GM23338 (cell line): ENCODE data around the gene ADAMTS1. TPM values are rescaled to one million over a fixed set of nuclear protein-coding genes. Genes with fewer than 3 reads are reported as not detected.

ENCODE experiments used
- ATAC-seq: fragments of 200-7000 bp; cut with Tn5 transposase; 3 replicates; pipeline ENCODE4 v1.9.1; 2020
- DNase-seq: peaks from one replicate; pipeline ENCODE4 v3.0.0-alpha.2; 2015; ENCODE audit warnings: low spot score
- H2AFZ ChIP-seq: fragments of 200-600 bp; sonication (generic); 2 replicates; pipeline ENCODE4 v1.8.0; 2016; ENCODE audit warnings: antibody characterized with exemption, mild to moderate bottlenecking, moderate library complexity
- H3F3A ChIP-seq: fragments of 200-600 bp; sonication (generic); replicated peaks from 2 replicates; pipeline ENCODE4 v1.8.0; 2017; ENCODE audit warnings: antibody characterized with exemption, mixed run types, low read depth
- H3K27ac ChIP-seq: fragments of 200-600 bp; sonication (generic); 2 replicates; pipeline ENCODE4 v1.6.1; 2016; ENCODE audit warnings: low read depth
- H3K27me3 ChIP-seq: fragments of 200-600 bp; sonication (generic); 2 replicates; pipeline ENCODE4 v1.8.0; 2016; ENCODE audit warnings: mild to moderate bottlenecking, mixed run types, moderate library complexity; ENCODE audit not compliant: insufficient read depth
- H3K36me3 ChIP-seq: fragments of 200-600 bp; sonication (generic); 2 replicates; pipeline ENCODE4 v1.8.0; 2016; ENCODE audit warnings: mild to moderate bottlenecking; ENCODE audit not compliant: insufficient read depth
- H3K4me1 ChIP-seq: fragments of 200-600 bp; sonication (generic); 2 replicates; pipeline ENCODE4 v1.8.0; 2016; ENCODE audit warnings: mild to moderate bottlenecking, moderate library complexity; ENCODE audit not compliant: insufficient read depth
- H3K4me2 ChIP-seq: fragments of 200-600 bp; sonication (generic); 2 replicates; pipeline ENCODE4 v1.7.1; 2017; ENCODE audit warnings: mixed run types
- H3K4me3 ChIP-seq: fragments of 200-600 bp; sonication (generic); 2 replicates; pipeline ENCODE4 v1.6.1; 2016; ENCODE audit warnings: mixed run types
- H3K79me2 ChIP-seq: fragments of 200-600 bp; sonication (generic); replicated peaks from 2 replicates; pipeline ENCODE4 v1.8.0; 2017; ENCODE audit warnings: mild to moderate bottlenecking; ENCODE audit not compliant: insufficient read depth
- H3K9me2 ChIP-seq: fragments of 200-600 bp; sonication (generic); 2 replicates; pipeline ENCODE4 v1.8.0; 2017; ENCODE audit not compliant: insufficient read depth
- H4K20me1 ChIP-seq: fragments of 200-600 bp; sonication (generic); replicated peaks from 2 replicates; pipeline ENCODE4 v1.8.0; 2017; ENCODE audit warnings: mild to moderate bottlenecking; ENCODE audit not compliant: insufficient read depth
- H3K27ac Mint-ChIP-seq: 2 replicates; pipeline ENCODE4 v1.8.0; 2020; ENCODE audit warnings: inconsistent platforms, mild to moderate bottlenecking, moderate library complexity, mixed read lengths
- H3K27me3 Mint-ChIP-seq: 3 replicates; pipeline ENCODE4 v1.8.0; 2022; ENCODE audit warnings: low read depth, mild to moderate bottlenecking, moderate library complexity, mixed read lengths, inconsistent platforms; ENCODE audit not compliant: insufficient read depth, poor library complexity
- H3K36me3 Mint-ChIP-seq: 3 replicates; pipeline ENCODE4 v1.8.0; 2021; ENCODE audit warnings: low read depth, mild to moderate bottlenecking, inconsistent platforms, moderate library complexity, mixed read lengths
- H3K4me1 Mint-ChIP-seq: 3 replicates; pipeline ENCODE4 v1.8.0; 2020; ENCODE audit warnings: mild to moderate bottlenecking, inconsistent platforms, mixed read lengths
- H3K4me3 Mint-ChIP-seq: 3 replicates; pipeline ENCODE4 v1.8.0; 2021; ENCODE audit warnings: moderate library complexity, mild to moderate bottlenecking, inconsistent platforms, mixed read lengths
- H3K9me3 Mint-ChIP-seq: 3 replicates; pipeline ENCODE4 v1.8.0; 2020; ENCODE audit warnings: moderate library complexity, mild to moderate bottlenecking, inconsistent platforms, mixed read lengths
- EZH2 ChIP-seq: fragments of 200-600 bp; sonication (generic); IDR thresholded peaks from one replicate; pipeline ENCODE4 v1.8.0; 2017; ENCODE audit warnings: antibody characterized with exemption, mild to moderate bottlenecking, low read depth; ENCODE audit not compliant: unreplicated experiment
- EZH2phosphoT487 ChIP-seq: fragments of 200-600 bp; sonication (generic); IDR thresholded peaks from one replicate; pipeline ENCODE4 v1.8.1; 2018; ENCODE audit warnings: antibody characterized with exemption; ENCODE audit not compliant: unreplicated experiment
- POLR2AphosphoS5 ChIP-seq: IDR thresholded peaks from 2 replicates; pipeline ENCODE4 v1.6.1; 2016; ENCODE audit warnings: antibody characterized with exemption, low read depth
- polyA plus RNA-seq: library from polyadenylated mRNA; unstranded; fragments of >200 nt; fragmentation: Nextera tagmentation; extraction: Ambion mirVana; gene quantifications from 2 replicates; pipeline ENCODE4 v1.2.1, GENCODE V29; 2016
- total RNA-seq: library from RNA; depleted of rRNA; stranded (reverse); fragments of >200 nt; shearing (Covaris generic); gene quantifications from 2 replicates; pipeline ENCODE4 v1.2.3, GENCODE V29; 2014
- TF ChIP-seq, protein P1 (sequence below): IDR thresholded peaks from one replicate; pipeline ENCODE4 v1.6.1; 2018; ENCODE audit warnings: antibody characterized with exemption; ENCODE audit not compliant: unreplicated experiment
- TF ChIP-seq, protein P2 (sequence below), 2 experiments: fragments of 200-600 bp in 1 of 2; sonication (generic) in 1 of 2; conservative IDR thresholded peaks; 2 replicates each; pipeline versions ENCODE4 v1.5.1 to v1.6.1; 2016 to 2017; ENCODE audit warnings: antibody characterized with exemption in 2 of 2, low read depth in 2 of 2, mild to moderate bottlenecking in 2 of 2, moderate library complexity in 1 of 2
- TF ChIP-seq, protein P3 (sequence below): fragments of 250-450 bp; sonication (Bioruptor Pico); IDR thresholded peaks from 2 replicates; pipeline ENCODE4 v1.5.0; 2020; ENCODE audit warnings: mild to moderate bottlenecking, moderate library complexity

The ADAMTS1 gene
- total and polyA plus RNA-seq, 2 experiments from 2014 or later: 6.1 to 15.4 TPM

DNA sequence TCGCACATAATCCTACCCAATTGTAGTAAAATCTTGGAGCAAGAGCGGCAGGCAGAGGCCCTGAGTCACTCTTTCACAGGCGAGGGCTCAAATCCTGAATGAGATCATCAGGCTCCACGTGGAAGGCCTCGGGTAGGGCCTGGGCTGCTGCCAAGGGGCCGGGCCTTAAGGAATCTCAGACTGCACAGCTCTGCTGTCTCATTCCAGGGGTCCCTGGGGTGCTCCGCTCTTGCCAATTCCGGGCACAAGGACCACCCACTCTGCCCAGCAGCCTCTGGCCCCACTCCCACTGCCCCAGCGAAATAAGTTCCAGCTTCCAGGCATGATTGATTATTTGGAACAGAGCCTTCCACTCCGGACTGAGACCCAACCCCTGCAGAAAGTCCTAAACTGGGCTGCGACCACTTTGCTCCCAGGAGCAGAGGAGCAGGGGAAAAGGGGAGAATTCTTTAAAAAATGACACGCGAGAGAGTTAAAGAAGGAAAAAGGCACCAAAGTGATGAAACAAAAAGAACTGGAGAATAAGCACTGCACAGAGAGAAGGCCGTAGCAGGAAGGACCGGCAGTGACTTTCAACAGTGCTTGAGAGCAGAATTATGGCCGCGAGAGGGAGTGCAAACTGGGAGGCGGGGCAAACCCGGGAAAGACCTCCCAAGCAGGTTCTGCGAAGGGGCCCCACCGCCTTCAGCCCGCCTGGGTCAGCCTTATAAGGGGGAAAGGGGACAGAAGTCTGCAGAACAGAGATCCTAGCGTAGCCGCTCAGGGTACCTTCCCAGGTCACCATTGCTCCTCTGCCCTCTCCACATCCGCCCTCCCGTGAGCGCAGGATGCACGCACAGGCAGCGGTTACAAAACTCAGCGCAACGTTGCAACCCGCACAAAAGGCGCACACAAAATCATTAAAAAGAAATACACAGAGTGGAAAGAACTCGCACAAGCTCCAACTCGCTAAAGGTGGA, 2.0 kb downstream of the ADAMTS1 start:
- Histone ChIP-seq H3K4me3 (peak overlapping the region; percentile 88), H3K27ac (peak overlapping the region; percentile 61; the same call in 1 of the 2 replicates), H3K27me3 (peaks cover 39% of the 10 kb centered on the region), H3K4me1 (peaks cover 10% of the 10 kb centered on the region; the same call in 1 of the 2 replicates), H3K9me2 (no peaks in the 10 kb centered on the region), H4K20me1 (no peaks in the 10 kb centered on the region), H3K36me3 (peaks cover 33% of the 10 kb centered on the region), H2AFZ (peak overlapping the region; percentile 89), H3F3A (no peaks in the 10 kb centered on the region), H3K4me2 (peak overlapping the region; percentile 92), H3K79me2 (peaks cover 35% of the 10 kb centered on the region)
- H3K4me3 Mint-ChIP-seq: peak overlapping the region; percentile 93
- H3K9me3 Mint-ChIP-seq: peaks cover 3% of the 10 kb centered on the region; the same call in 2 of the 3 replicates
- DNase-seq (peak; percentile 83), ATAC-seq (peak; percentile 14)
- peaks cover 19% of the 10 kb centered on the region for H3K4me1 Mint-ChIP-seq
- TF ChIP-seq EZH2 (peak; percentile 60), POLR2AphosphoS5 (peak; percentile 36; the same call in 1 of the 2 replicates), EZH2phosphoT487 (no peak)
- TF ChIP-seq, protein P1, sequence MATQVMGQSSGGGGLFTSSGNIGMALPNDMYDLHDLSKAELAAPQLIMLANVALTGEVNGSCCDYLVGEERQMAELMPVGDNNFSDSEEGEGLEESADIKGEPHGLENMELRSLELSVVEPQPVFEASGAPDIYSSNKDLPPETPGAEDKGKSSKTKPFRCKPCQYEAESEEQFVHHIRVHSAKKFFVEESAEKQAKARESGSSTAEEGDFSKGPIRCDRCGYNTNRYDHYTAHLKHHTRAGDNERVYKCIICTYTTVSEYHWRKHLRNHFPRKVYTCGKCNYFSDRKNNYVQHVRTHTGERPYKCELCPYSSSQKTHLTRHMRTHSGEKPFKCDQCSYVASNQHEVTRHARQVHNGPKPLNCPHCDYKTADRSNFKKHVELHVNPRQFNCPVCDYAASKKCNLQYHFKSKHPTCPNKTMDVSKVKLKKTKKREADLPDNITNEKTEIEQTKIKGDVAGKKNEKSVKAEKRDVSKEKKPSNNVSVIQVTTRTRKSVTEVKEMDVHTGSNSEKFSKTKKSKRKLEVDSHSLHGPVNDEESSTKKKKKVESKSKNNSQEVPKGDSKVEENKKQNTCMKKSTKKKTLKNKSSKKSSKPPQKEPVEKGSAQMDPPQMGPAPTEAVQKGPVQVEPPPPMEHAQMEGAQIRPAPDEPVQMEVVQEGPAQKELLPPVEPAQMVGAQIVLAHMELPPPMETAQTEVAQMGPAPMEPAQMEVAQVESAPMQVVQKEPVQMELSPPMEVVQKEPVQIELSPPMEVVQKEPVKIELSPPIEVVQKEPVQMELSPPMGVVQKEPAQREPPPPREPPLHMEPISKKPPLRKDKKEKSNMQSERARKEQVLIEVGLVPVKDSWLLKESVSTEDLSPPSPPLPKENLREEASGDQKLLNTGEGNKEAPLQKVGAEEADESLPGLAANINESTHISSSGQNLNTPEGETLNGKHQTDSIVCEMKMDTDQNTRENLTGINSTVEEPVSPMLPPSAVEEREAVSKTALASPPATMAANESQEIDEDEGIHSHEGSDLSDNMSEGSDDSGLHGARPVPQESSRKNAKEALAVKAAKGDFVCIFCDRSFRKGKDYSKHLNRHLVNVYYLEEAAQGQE: no peak
- TF ChIP-seq, protein P2, sequence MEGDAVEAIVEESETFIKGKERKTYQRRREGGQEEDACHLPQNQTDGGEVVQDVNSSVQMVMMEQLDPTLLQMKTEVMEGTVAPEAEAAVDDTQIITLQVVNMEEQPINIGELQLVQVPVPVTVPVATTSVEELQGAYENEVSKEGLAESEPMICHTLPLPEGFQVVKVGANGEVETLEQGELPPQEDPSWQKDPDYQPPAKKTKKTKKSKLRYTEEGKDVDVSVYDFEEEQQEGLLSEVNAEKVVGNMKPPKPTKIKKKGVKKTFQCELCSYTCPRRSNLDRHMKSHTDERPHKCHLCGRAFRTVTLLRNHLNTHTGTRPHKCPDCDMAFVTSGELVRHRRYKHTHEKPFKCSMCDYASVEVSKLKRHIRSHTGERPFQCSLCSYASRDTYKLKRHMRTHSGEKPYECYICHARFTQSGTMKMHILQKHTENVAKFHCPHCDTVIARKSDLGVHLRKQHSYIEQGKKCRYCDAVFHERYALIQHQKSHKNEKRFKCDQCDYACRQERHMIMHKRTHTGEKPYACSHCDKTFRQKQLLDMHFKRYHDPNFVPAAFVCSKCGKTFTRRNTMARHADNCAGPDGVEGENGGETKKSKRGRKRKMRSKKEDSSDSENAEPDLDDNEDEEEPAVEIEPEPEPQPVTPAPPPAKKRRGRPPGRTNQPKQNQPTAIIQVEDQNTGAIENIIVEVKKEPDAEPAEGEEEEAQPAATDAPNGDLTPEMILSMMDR (conservative IDR thresholded peaks at IDR 0.05; ENCODE audit: low read depth in 2 of 2): peak; percentile 25 to 33; a peak in 2 of 4 replicates
- TF ChIP-seq, protein P3, sequence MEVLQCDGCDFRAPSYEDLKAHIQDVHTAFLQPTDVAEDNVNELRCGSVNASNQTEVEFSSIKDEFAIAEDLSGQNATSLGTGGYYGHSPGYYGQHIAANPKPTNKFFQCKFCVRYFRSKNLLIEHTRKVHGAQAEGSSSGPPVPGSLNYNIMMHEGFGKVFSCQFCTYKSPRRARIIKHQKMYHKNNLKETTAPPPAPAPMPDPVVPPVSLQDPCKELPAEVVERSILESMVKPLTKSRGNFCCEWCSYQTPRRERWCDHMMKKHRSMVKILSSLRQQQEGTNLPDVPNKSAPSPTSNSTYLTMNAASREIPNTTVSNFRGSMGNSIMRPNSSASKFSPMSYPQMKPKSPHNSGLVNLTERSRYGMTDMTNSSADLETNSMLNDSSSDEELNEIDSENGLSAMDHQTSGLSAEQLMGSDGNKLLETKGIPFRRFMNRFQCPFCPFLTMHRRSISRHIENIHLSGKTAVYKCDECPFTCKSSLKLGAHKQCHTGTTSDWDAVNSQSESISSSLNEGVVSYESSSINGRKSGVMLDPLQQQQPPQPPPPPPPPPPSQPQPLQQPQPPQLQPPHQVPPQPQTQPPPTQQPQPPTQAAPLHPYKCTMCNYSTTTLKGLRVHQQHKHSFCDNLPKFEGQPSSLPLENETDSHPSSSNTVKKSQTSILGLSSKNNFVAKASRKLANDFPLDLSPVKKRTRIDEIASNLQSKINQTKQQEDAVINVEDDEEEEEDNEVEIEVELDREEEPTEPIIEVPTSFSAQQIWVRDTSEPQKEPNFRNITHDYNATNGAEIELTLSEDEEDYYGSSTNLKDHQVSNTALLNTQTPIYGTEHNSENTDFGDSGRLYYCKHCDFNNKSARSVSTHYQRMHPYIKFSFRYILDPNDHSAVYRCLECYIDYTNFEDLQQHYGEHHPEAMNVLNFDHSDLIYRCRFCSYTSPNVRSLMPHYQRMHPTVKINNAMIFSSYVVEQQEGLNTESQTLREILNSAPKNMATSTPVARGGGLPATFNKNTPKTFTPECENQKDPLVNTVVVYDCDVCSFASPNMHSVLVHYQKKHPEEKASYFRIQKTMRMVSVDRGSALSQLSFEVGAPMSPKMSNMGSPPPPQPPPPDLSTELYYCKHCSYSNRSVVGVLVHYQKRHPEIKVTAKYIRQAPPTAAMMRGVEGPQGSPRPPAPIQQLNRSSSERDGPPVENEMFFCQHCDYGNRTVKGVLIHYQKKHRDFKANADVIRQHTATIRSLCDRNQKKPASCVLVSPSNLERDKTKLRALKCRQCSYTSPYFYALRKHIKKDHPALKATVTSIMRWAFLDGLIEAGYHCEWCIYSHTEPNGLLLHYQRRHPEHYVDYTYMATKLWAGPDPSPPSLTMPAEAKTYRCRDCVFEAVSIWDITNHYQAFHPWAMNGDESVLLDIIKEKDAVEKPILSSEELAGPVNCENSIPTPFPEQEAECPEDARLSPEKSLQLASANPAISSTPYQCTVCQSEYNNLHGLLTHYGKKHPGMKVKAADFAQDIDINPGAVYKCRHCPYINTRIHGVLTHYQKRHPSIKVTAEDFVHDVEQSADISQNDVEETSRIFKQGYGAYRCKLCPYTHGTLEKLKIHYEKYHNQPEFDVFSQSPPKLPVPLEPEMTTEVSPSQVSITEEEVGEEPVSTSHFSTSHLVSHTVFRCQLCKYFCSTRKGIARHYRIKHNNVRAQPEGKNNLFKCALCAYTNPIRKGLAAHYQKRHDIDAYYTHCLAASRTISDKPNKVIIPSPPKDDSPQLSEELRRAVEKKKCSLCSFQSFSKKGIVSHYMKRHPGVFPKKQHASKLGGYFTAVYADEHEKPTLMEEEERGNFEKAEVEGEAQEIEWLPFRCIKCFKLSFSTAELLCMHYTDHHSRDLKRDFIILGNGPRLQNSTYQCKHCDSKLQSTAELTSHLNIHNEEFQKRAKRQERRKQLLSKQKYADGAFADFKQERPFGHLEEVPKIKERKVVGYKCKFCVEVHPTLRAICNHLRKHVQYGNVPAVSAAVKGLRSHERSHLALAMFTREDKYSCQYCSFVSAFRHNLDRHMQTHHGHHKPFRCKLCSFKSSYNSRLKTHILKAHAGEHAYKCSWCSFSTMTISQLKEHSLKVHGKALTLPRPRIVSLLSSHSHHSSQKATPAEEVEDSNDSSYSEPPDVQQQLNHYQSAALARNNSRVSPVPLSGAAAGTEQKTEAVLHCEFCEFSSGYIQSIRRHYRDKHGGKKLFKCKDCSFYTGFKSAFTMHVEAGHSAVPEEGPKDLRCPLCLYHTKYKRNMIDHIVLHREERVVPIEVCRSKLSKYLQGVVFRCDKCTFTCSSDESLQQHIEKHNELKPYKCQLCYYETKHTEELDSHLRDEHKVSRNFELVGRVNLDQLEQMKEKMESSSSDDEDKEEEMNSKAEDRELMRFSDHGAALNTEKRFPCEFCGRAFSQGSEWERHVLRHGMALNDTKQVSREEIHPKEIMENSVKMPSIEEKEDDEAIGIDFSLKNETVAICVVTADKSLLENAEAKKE: no peak
- peaks cover 50% of the 10 kb centered on the region for H3K36me3 Mint-ChIP-seq
- peaks cover 37% of the 10 kb centered on the region for H3K27me3 Mint-ChIP-seq
- peak overlapping the region; percentile 90 for H3K27ac Mint-ChIP-seq
